CD8-positive, alpha-beta memory T cell (primary cell): ENCODE measurements around the gene PPP1R3F. TPM values are rescaled to one million over a fixed set of nuclear protein-coding genes. Genes with fewer than 3 reads are reported as not detected.

Experiments
- CTCF ChIA-PET: fragments of 350-600 bp; sonication (Branson Sonifier 250); formaldehyde crosslinking; loops from one replicate; lab custom pipeline; 2021; ENCODE audit warnings: antibody characterized with exemption; lab: Charles Lee
- POLR2A ChIA-PET: fragments of 350-600 bp; sonication (Branson Sonifier 250); formaldehyde crosslinking; loops from one replicate; lab custom pipeline; 2021; ENCODE audit warnings: antibody characterized with exemption; lab: Charles Lee
- DNase-seq, 5 donors: peaks; one replicate each; pipeline versions ENCODE4 v3.0.0 to v3.0.0-alpha.2; 2020 to 2022; ENCODE audit warnings: mixed read lengths in 1 of 5
- H3K27ac ChIP-seq: one replicate; pipeline ENCODE4 v1.7.0; 2013; ENCODE audit warnings: low read depth, mild to moderate bottlenecking, low read length, moderate library complexity
- H3K27me3 ChIP-seq: 2 replicates; pipeline ENCODE4 v1.7.0; 2013; ENCODE audit warnings: low read length, mild to moderate bottlenecking; ENCODE audit not compliant: insufficient read depth, poor library complexity, severe bottlenecking
- H3K36me3 ChIP-seq: 2 replicates; pipeline ENCODE4 v1.7.0; 2013; ENCODE audit warnings: mild to moderate bottlenecking, low read length, moderate library complexity; ENCODE audit not compliant: insufficient read depth
- H3K4me1 ChIP-seq: 2 replicates; pipeline ENCODE4 v1.7.0; 2013; ENCODE audit warnings: mild to moderate bottlenecking, low read length, moderate library complexity; ENCODE audit not compliant: insufficient read depth
- H3K4me3 ChIP-seq: 2 replicates; pipeline ENCODE4 v1.7.0; 2013; ENCODE audit warnings: mild to moderate bottlenecking, low read length
- H3K9me3 ChIP-seq: 2 replicates; pipeline ENCODE4 v1.7.0; 2013; ENCODE audit warnings: mild to moderate bottlenecking, low read length
- H3K27ac Mint-ChIP-seq, 8 donors: one replicate each; pipeline ENCODE4 v1.8.0; 2020 to 2021; ENCODE audit warnings: mixed read lengths in 8 of 8, mild to moderate bottlenecking in 6 of 8, inconsistent platforms in 3 of 8, moderate library complexity in 3 of 8
- H3K27me3 Mint-ChIP-seq, 2 donors: one replicate each; pipeline ENCODE4 v1.8.0; 2020 to 2021; ENCODE audit warnings: mixed read lengths in 2 of 2, mild to moderate bottlenecking in 1 of 2, moderate library complexity in 1 of 2
- H3K36me3 Mint-ChIP-seq, 3 donors: one replicate each; pipeline ENCODE4 v1.8.0; 2020 to 2021; ENCODE audit warnings: mixed read lengths in 3 of 3, inconsistent platforms in 1 of 3, mild to moderate bottlenecking in 1 of 3
- H3K4me1 Mint-ChIP-seq, 3 donors: one replicate each; pipeline ENCODE4 v1.8.0; 2020 to 2021; ENCODE audit warnings: mixed read lengths in 3 of 3, inconsistent platforms in 1 of 3, mild to moderate bottlenecking in 1 of 3
- H3K4me3 Mint-ChIP-seq, 7 donors: one replicate each; pipeline ENCODE4 v1.8.0; 2020 to 2021; ENCODE audit warnings: mixed read lengths in 7 of 7, mild to moderate bottlenecking in 6 of 7, moderate library complexity in 4 of 7, inconsistent platforms in 2 of 7
- H3K9me3 Mint-ChIP-seq, 5 donors: one replicate each; pipeline ENCODE4 v1.8.0; 2020 to 2022; ENCODE audit warnings: mixed read lengths in 5 of 5, mild to moderate bottlenecking in 3 of 5, moderate library complexity in 2 of 5, inconsistent platforms in 1 of 5
- polyA plus RNA-seq: library from polyadenylated mRNA; unstranded; fragments of 300-500 nt; fragmentation: Illumina TruSeq; gene quantifications from one replicate; pipeline ENCODE4 v1.2.3, GENCODE V29; 2021
- total RNA-seq, 2 experiments: library from RNA; stranded (reverse); gene quantifications; one replicate each; pipeline ENCODE4 v1.2.3, GENCODE V29; 2021

Gene PPP1R3F
- total and polyA plus RNA-seq, 3 experiments from 2014 or later: 4.5 to 8.1 (median 6.0) TPM

- Mint-ChIP-seq H3K36me3 (peaks cover 0 to 3% (median 0%) of the 10 kb centered on the region in 3 donors), H3K27me3 (peaks cover 0 to 4% of the 10 kb centered on the region in 2 donors), H3K4me1 (peaks cover 13 to 31% (median 19%) of the 10 kb centered on the region in 3 donors), H3K27ac (peak overlapping the region; percentile 29 to 98 (median 90)), H3K9me3 (no peaks in the 10 kb centered on the region), H3K4me3 (peak overlapping the region in 6 of 7 donors; percentile 43 to 87 (median 79))
- H3K36me3 ChIP-seq: no peaks in the 10 kb centered on the region
- H3K4me3 ChIP-seq: no peak overlapping the region
- ChIA-PET CTCF (no interaction called here), POLR2A (interaction anchor here (0.6 kb wide), 2 partner anchors 41 to 601 kb away, joined by 5 to 15 read pairs; no protein-coding TSS in a partner anchor)
- no peaks in the 10 kb centered on the region for H3K27me3 ChIP-seq
- peaks cover 18% of the 10 kb centered on the region for H3K4me1 ChIP-seq
- no peaks in the 10 kb centered on the region for H3K9me3 ChIP-seq
- DNase-seq: no peak
- H3K27ac ChIP-seq: peak overlapping the region; percentile 74
Measured at GRCh38 chrX:49231333-49232000, 38.1 kb upstream of the PPP1R3F start.

- Mint-ChIP-seq H3K4me1 (peaks cover 22 to 41% (median 30%) of the 10 kb centered on the region in 3 donors), H3K27ac (peak overlapping the region in 3 of 8 donors; percentile 31 to 82 (median 42)), H3K4me3 (peak overlapping the region in 1 of 7 donors; percentile 24), H3K9me3 (no peaks in the 10 kb centered on the region), H3K27me3 (peaks cover 0 to 1% of the 10 kb centered on the region in 2 donors), H3K36me3 (peaks cover 0 to 7% (median 0%) of the 10 kb centered on the region in 3 donors)
- H3K36me3 ChIP-seq: no peaks in the 10 kb centered on the region
- no peak overlapping the region for H3K4me3 ChIP-seq
- H3K9me3 ChIP-seq: no peaks in the 10 kb centered on the region
- H3K4me1 ChIP-seq: peaks cover 29% of the 10 kb centered on the region
- H3K27me3 ChIP-seq: no peaks in the 10 kb centered on the region
- no peak overlapping the region for H3K27ac ChIP-seq
- POLR2A ChIA-PET: no interaction called here
- no peak for DNase-seq
- CTCF ChIA-PET: no interaction called here
Measured at GRCh38 chrX:49232525-49232924, 37.1 kb upstream of the PPP1R3F start.

- CTCF ChIA-PET: no interaction called here
- H3K27ac Mint-ChIP-seq: peak within 1 kb of the TSS in 4 of 8 donors; percentile 31 to 82 (median 51)
- no peaks in the 10 kb centered on the region for H3K36me3 ChIP-seq
- no peaks in the 10 kb centered on the region for H3K9me3 ChIP-seq
- peaks cover 0 to 1% of the 10 kb centered on the region in 2 donors for H3K27me3 Mint-ChIP-seq
- no peak for DNase-seq
- H3K4me1 Mint-ChIP-seq: peaks cover 22 to 43% (median 31%) of the 10 kb centered on the region in 3 donors
- H3K4me3 ChIP-seq: no peak within 1 kb of the TSS
- peak within 1 kb of the TSS in 3 of 7 donors; percentile 24 to 74 (median 34) for H3K4me3 Mint-ChIP-seq
- no peaks in the 10 kb centered on the region for H3K27me3 ChIP-seq
- peaks cover 29% of the 10 kb centered on the region for H3K4me1 ChIP-seq
- H3K27ac ChIP-seq: no peak within 1 kb of the TSS
- POLR2A ChIA-PET: no interaction called here
- peaks cover 0 to 7% (median 0%) of the 10 kb centered on the region in 3 donors for H3K36me3 Mint-ChIP-seq
- no peaks in the 10 kb centered on the region for H3K9me3 Mint-ChIP-seq
Measured at GRCh38 chrX:49233176-49233575, 36.4 kb upstream of the PPP1R3F start, which contains the start of gene CACNA1F. Gene CACNA1F, minus strand, starts transcription at chrX:49233340. Its CDS starts 31 bp downstream, at chrX:49233309.

- Mint-ChIP-seq H3K4me3 (peak overlapping the region in 1 of 7 donors; percentile 34), H3K4me1 (peaks cover 22 to 43% (median 31%) of the 10 kb centered on the region in 3 donors), H3K36me3 (peaks cover 0 to 10% (median 0%) of the 10 kb centered on the region in 3 donors), H3K27me3 (peaks cover 0 to 1% of the 10 kb centered on the region in 2 donors), H3K27ac (no peak overlapping the region), H3K9me3 (no peaks in the 10 kb centered on the region)
- DNase-seq: no peak
- no peaks in the 10 kb centered on the region for H3K9me3 ChIP-seq
- peaks cover 29% of the 10 kb centered on the region for H3K4me1 ChIP-seq
- H3K27me3 ChIP-seq: no peaks in the 10 kb centered on the region
- no peak overlapping the region for H3K4me3 ChIP-seq
- H3K36me3 ChIP-seq: no peaks in the 10 kb centered on the region
- POLR2A ChIA-PET: no interaction called here
- no peak overlapping the region for H3K27ac ChIP-seq
- CTCF ChIA-PET: no interaction called here
Measured at GRCh38 chrX:49233887-49234555, 35.6 kb upstream of the PPP1R3F start.

- CTCF ChIA-PET: no interaction called here
- DNase-seq: no peak
- Histone ChIP-seq H3K36me3 (no peaks in the 10 kb centered on the region), H3K27me3 (no peaks in the 10 kb centered on the region), H3K4me1 (peaks cover 24% of the 10 kb centered on the region), H3K4me3 (peak overlapping the region; percentile 26), H3K9me3 (no peaks in the 10 kb centered on the region), H3K27ac (peak overlapping the region; percentile 44)
- Mint-ChIP-seq H3K4me1 (peaks cover 16 to 36% (median 27%) of the 10 kb centered on the region in 3 donors), H3K4me3 (peak overlapping the region; percentile 61 to 94 (median 90)), H3K27ac (peak overlapping the region; percentile 28 to 89 (median 85)), H3K9me3 (no peaks in the 10 kb centered on the region), H3K36me3 (peaks cover 0 to 27% (median 0%) of the 10 kb centered on the region in 3 donors), H3K27me3 (no peaks in the 10 kb centered on the region)
- POLR2A ChIA-PET: no interaction called here
Measured at GRCh38 chrX:49237060-49237459, 32.5 kb upstream of the PPP1R3F start.

GRCh38 chrX:49238735-49239134 lies 30.9 kb upstream of the PPP1R3F start:
- peak overlapping the region in 1 of 8 donors; percentile 40 for H3K27ac Mint-ChIP-seq
- Histone ChIP-seq H3K36me3 (no peaks in the 10 kb centered on the region), H3K27ac (no peak overlapping the region), H3K4me3 (no peak overlapping the region), H3K27me3 (no peaks in the 10 kb centered on the region), H3K9me3 (no peaks in the 10 kb centered on the region), H3K4me1 (peaks cover 24% of the 10 kb centered on the region)
- no peaks in the 10 kb centered on the region for H3K9me3 Mint-ChIP-seq
- ChIA-PET POLR2A (no interaction called here), CTCF (no interaction called here)
- peaks cover 16 to 35% (median 27%) of the 10 kb centered on the region in 3 donors for H3K4me1 Mint-ChIP-seq
- H3K36me3 Mint-ChIP-seq: peaks cover 0 to 38% (median 0%) of the 10 kb centered on the region in 3 donors
- H3K4me3 Mint-ChIP-seq: no peak overlapping the region
- H3K27me3 Mint-ChIP-seq: no peaks in the 10 kb centered on the region
- no peak for DNase-seq

- no peak overlapping the region for H3K27ac ChIP-seq
- peaks cover 6% of the 10 kb centered on the region for H3K4me1 ChIP-seq
- no peaks in the 10 kb centered on the region for H3K36me3 ChIP-seq
- H3K9me3 ChIP-seq: no peaks in the 10 kb centered on the region
- H3K9me3 Mint-ChIP-seq: no peaks in the 10 kb centered on the region
- peak overlapping the region in 2 of 8 donors; percentile 27 to 81 for H3K27ac Mint-ChIP-seq
- no peak overlapping the region for H3K4me3 ChIP-seq
- H3K27me3 ChIP-seq: no peaks in the 10 kb centered on the region
- ChIA-PET CTCF (no interaction called here), POLR2A (no interaction called here)
- H3K4me1 Mint-ChIP-seq: peaks cover 4 to 16% (median 6%) of the 10 kb centered on the region in 3 donors
- DNase-seq: no peak
- H3K36me3 Mint-ChIP-seq: peaks cover 0 to 62% (median 5%) of the 10 kb centered on the region in 3 donors
- H3K27me3 Mint-ChIP-seq: peaks cover 0 to 2% of the 10 kb centered on the region in 2 donors
- no peak overlapping the region for H3K4me3 Mint-ChIP-seq
Measured at GRCh38 chrX:49242545-49243066, 27.0 kb upstream of the PPP1R3F start.
